Rectal smooth muscle tissue (tissue), 1 donor: Measurements from ENCODE around the gene MALT1.

Experiments used
- H3K27ac ChIP-seq: one replicate; pipeline ENCODE4 v1.7.0; 2013; ENCODE audit warnings: low read depth, low read length, inconsistent platforms
- H3K27me3 ChIP-seq: one replicate; pipeline ENCODE4 v1.7.0; 2013; ENCODE audit warnings: low read length; ENCODE audit not compliant: control insufficient read depth, insufficient read depth
- H3K36me3 ChIP-seq: one replicate; pipeline ENCODE4 v1.7.0; 2013; ENCODE audit warnings: low read length; ENCODE audit not compliant: control insufficient read depth, insufficient read depth
- H3K4me1 ChIP-seq: one replicate; pipeline ENCODE4 v1.7.0; 2013; ENCODE audit warnings: low read length; ENCODE audit not compliant: control insufficient read depth, insufficient read depth
- H3K4me3 ChIP-seq: one replicate; pipeline ENCODE4 v1.7.0; 2013; ENCODE audit warnings: low read length
- H3K9ac ChIP-seq: one replicate; pipeline ENCODE4 v1.7.0; 2013; ENCODE audit warnings: low read length

The MALT1 gene

GRCh38 chr18:58674863-58675472, 3.7 kb downstream of the MALT1 start:
- H3K36me3 ChIP-seq, result no peaks in the 10 kb centered on the region
- H3K4me1 ChIP-seq, result peaks cover 3% of the 10 kb centered on the region
- no peak overlapping the region for H3K9ac ChIP-seq
- no peaks in the 10 kb centered on the region for H3K27me3 ChIP-seq
- H3K27ac ChIP-seq, result no peak overlapping the region
- H3K4me3 ChIP-seq, result no peak overlapping the region

- H3K4me1 ChIP-seq, result peaks cover 3% of the 10 kb centered on the region
- no peak overlapping the region for H3K27ac ChIP-seq
- no peak overlapping the region for H3K9ac ChIP-seq
- H3K27me3 ChIP-seq, result no peaks in the 10 kb centered on the region
- no peaks in the 10 kb centered on the region for H3K36me3 ChIP-seq
- H3K4me3 ChIP-seq, result no peak overlapping the region
These were observed 5.0 kb downstream of the MALT1 start for GRCh38 chr18:58676270-58676669.

- H3K9ac ChIP-seq, result no peak overlapping the region
- no peaks in the 10 kb centered on the region for H3K27me3 ChIP-seq
- H3K36me3 ChIP-seq, result peaks cover 5% of the 10 kb centered on the region
- no peak overlapping the region for H3K27ac ChIP-seq
- H3K4me1 ChIP-seq, result no peaks in the 10 kb centered on the region
- no peak overlapping the region for H3K4me3 ChIP-seq
These were observed 11.3 kb downstream of the MALT1 start for GRCh38 chr18:58682429-58683069.

DNA sequence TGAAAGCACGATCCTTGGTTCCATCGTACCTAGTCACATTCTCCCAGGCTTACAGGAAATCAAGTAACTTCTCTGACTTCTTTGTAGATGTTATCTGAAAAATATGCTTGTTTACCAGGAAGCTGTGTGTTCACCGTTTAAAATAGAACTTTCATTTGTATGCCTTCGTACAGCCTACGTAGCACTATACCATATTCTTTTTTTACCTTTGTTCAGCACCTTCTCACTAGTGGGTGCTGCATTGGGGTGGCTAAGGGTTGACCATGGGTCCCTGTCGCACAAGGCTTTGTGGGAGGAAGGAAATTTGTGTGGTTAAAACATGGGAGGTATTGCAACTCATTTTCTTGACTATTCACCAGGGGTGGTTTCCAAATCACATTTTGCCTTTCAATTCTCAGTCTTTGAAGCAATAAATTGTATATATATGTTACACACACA, 16.6 kb downstream of the MALT1 start:
- no peak overlapping the region for H3K4me3 ChIP-seq
- no peaks in the 10 kb centered on the region for H3K27me3 ChIP-seq
- H3K4me1 ChIP-seq, result no peaks in the 10 kb centered on the region
- H3K27ac ChIP-seq, result no peak overlapping the region
- no peak overlapping the region for H3K9ac ChIP-seq
- H3K36me3 ChIP-seq, result peaks cover 2% of the 10 kb centered on the region

GRCh38 chr18:58690259-58690658, 19.0 kb downstream of the MALT1 start:
- H3K36me3 ChIP-seq, result peaks cover 2% of the 10 kb centered on the region
- no peak overlapping the region for H3K4me3 ChIP-seq
- H3K4me1 ChIP-seq, result no peaks in the 10 kb centered on the region
- H3K27me3 ChIP-seq, result no peaks in the 10 kb centered on the region
- no peak overlapping the region for H3K9ac ChIP-seq
- no peak overlapping the region for H3K27ac ChIP-seq

DNA sequence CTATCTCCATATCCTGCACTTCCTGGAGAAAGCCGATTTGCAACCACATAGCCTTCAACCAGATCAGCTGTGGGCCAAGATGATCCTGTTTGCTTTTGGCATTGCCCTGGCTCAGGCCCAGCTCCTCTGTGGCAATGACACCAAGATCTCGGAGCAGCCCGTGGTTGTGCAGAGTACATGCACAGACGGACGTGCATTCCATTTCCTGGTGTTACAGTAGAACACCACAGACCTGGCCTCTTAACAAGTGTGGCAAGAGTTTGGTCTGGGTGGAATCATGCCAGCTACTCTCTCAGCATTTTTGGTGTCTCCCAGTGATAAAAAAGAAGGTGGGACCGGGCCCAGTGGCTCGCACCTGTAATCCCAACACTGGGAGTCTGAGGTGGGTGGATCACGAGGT, 20.0 kb downstream of the MALT1 start:
- Histone ChIP-seq H3K27ac (no peak overlapping the region), H3K9ac (no peak overlapping the region), H3K4me3 (no peak overlapping the region), H3K4me1 (no peaks in the 10 kb centered on the region), H3K36me3 (peaks cover 2% of the 10 kb centered on the region), H3K27me3 (no peaks in the 10 kb centered on the region)

DNA sequence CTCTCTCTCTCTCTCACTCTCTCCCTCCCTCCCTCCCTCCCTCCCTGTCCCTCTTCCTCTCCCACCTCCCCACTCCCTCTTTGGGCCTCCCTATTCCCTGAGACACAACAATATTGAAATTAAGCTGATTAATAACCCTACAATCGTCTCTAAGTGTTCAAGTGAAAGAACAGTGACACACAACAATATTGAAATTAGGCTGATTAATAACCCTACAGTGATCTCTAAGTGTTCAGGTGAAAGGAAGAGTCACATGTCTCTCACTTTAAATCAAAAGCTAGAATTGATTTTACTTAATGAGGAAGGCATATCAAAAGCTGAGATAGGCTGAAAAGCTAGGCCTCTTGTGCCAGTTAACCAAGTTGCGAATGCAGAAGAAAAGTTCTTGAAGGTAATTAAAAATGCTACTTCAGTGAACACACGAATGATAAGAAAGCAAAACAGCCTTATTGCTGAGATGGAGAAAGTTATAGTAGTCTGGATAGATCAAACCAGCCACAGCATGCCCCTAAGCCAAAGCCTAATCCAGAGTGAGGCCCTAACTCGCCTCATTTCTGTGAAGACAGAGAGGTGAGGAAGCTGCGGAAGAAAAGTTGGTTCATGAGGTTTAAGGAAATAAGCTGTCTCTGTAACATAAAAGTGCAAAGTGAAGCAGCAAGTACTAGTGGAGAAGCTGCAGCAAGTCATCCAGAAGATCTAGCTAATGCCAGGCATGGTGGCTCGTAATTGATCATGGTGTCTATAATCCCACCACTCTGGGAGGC, 21.3 kb downstream of the MALT1 start:
- Histone ChIP-seq H3K4me1 (no peaks in the 10 kb centered on the region), H3K4me3 (no peak overlapping the region), H3K27me3 (no peaks in the 10 kb centered on the region), H3K27ac (no peak overlapping the region), H3K9ac (no peak overlapping the region), H3K36me3 (no peaks in the 10 kb centered on the region)

DNA sequence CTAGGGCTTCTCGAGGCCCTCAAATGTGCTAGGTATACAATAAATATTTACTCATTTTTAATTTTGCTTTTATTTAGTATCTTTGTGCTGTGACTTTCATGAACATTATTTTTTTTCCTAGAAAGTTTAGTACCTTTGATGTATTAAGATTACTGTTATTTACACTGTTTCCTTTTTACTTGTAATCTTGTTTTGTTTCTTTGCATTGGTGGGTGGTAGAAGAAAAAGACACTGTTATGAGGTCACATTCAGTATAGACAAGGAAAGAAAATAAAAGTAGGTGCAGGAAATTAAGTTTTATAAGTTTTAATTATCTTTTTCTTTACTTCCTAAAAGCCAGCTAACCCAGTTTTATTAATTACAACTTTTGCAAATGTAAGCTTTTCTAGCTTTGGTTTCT, 23.0 kb downstream of the MALT1 start:
- no peak overlapping the region for H3K9ac ChIP-seq
- no peaks in the 10 kb centered on the region for H3K4me1 ChIP-seq
- H3K36me3 ChIP-seq, result no peaks in the 10 kb centered on the region
- no peaks in the 10 kb centered on the region for H3K27me3 ChIP-seq
- H3K4me3 ChIP-seq, result no peak overlapping the region
- no peak overlapping the region for H3K27ac ChIP-seq

DNA sequence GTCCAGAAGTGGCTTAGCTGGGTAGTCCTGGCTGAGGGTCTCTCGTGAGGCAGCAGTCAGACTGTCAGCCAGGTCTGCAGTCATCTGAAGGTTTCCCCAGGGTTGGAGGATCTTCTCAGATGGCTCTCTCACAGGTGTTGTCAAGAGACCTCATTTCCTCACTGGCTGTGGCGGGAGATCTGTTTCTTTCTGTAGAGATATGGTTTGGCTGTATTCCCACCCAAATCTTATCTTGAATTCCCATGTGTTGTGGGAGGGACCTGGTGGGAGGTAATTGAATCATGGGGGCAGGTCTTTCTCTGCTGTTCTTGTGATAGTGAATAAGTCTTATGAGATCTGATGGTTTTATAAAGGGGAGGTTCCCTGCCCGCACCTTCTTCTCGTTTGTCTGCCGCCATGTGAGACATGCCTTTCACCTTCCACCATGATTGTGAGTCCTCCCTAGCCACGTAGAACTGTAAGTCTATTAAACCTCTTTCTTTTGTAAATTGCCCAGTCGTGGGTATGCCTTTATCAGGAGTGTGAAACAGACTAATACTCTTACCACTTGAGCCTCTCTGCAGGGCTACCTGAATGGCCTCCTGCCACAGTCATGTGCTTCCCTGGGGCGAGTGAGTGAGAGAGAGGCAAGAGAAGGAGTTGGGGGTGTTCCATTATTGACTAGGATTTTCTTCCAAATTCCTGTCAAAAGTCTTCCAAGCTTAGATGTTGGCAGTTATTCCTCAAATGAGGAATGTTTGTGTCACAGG, 23.6 kb downstream of the MALT1 start:
- Histone ChIP-seq H3K4me3 (no peak overlapping the region), H3K9ac (no peak overlapping the region), H3K27me3 (no peaks in the 10 kb centered on the region), H3K27ac (no peak overlapping the region), H3K4me1 (no peaks in the 10 kb centered on the region), H3K36me3 (no peaks in the 10 kb centered on the region)

- Histone ChIP-seq H3K4me1 (no peaks in the 10 kb centered on the region), H3K4me3 (no peak overlapping the region), H3K27ac (no peak overlapping the region), H3K27me3 (no peaks in the 10 kb centered on the region), H3K36me3 (no peaks in the 10 kb centered on the region), H3K9ac (no peak overlapping the region)
These were observed 24.5 kb downstream of the MALT1 start for GRCh38 chr18:58695772-58696171.

DNA sequence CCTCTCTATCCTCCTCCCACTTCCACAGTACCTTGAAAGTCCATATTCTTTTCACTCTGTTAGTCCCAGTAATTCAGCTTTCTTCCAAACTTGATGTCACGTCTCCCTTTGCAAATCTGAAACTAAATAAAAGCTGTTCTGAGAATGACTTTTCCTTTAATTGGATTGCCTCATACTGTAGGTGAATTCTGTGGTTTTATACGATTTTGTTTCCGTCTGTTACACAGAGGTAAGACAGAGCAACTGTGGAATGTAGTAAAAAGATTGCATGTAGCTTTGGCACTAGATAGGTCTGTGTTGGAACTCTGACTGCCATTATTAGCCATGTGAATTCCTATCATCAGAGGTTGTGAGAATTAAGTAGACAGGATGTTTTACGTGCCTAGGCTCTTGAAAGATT, 25.9 kb downstream of the MALT1 start:
- no peak overlapping the region for H3K27ac ChIP-seq
- no peaks in the 10 kb centered on the region for H3K27me3 ChIP-seq
- H3K36me3 ChIP-seq, result peaks cover 5% of the 10 kb centered on the region
- H3K4me1 ChIP-seq, result no peaks in the 10 kb centered on the region
- no peak overlapping the region for H3K9ac ChIP-seq
- no peak overlapping the region for H3K4me3 ChIP-seq

DNA sequence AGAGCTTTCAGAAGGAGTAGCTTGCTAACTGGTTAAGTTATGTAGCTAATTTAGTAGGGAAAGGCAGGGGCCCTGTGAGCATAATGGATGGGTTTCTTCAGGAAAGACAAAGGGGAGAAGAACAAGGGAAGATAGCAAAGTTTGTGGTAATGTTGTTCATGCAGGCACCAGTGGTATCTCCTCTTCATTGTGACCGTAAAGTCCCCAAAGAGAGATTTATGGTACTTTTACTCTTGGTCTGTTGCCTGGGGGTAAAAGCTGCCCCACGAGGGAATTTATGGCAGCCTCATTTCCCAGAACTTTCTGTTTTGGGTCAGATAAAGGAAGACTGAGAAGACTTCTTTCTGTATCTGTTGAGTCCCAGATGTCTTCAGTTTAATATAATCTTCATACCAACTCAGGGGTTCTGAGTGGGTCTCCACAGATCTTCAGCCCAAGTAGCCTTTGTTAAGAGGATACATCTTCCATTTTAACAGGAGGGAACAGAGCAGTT, 27.5 kb downstream of the MALT1 start:
- H3K27me3 ChIP-seq, result no peaks in the 10 kb centered on the region
- no peak overlapping the region for H3K4me3 ChIP-seq
- H3K9ac ChIP-seq, result no peak overlapping the region
- H3K4me1 ChIP-seq, result no peaks in the 10 kb centered on the region
- H3K36me3 ChIP-seq, result peaks cover 5% of the 10 kb centered on the region
- no peak overlapping the region for H3K27ac ChIP-seq
